ENCODE measurements around the gene BCKDHB.

DNA sequence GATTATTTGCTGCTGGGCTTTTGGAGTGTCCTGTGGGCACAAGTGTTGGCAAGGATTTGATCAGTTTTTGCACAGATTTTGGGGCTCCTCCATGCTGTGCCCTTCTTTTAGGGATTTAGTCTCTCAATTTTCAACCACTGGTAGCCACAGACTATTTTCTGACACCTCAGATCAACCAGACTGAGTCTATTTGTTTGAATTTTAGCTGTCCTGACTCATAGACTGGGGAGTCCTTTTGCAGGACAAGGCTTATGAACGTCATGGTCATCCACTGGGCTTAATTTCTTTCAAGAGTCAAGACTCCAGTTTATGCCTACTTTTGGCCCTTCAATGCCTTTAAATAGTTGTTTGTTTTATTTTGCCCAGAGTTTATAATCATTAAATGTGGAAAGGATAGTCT is 59.3 kb downstream of the BCKDHB start:
- TF ChIP-seq, protein P1, sequence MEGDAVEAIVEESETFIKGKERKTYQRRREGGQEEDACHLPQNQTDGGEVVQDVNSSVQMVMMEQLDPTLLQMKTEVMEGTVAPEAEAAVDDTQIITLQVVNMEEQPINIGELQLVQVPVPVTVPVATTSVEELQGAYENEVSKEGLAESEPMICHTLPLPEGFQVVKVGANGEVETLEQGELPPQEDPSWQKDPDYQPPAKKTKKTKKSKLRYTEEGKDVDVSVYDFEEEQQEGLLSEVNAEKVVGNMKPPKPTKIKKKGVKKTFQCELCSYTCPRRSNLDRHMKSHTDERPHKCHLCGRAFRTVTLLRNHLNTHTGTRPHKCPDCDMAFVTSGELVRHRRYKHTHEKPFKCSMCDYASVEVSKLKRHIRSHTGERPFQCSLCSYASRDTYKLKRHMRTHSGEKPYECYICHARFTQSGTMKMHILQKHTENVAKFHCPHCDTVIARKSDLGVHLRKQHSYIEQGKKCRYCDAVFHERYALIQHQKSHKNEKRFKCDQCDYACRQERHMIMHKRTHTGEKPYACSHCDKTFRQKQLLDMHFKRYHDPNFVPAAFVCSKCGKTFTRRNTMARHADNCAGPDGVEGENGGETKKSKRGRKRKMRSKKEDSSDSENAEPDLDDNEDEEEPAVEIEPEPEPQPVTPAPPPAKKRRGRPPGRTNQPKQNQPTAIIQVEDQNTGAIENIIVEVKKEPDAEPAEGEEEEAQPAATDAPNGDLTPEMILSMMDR (IDR thresholded peaks at IDR 0.05 in 4 of 5, conservative IDR thresholded peaks at IDR 0.05 in 1 of 5) = no peak
- no peak for TF ChIP-seq POLR2A (IDR thresholded peaks at IDR 0.05)

Measured in gastrocnemius medialis (tissue), 4 donors.